ENCODE data around the gene SYT7.

Gene SYT7

GRCh38 chr11:61555051-61555969 is 25.6 kb downstream of the SYT7 start:
- no peak for DNase-seq (ENCODE audit: low read depth, low spot score)

DNA sequence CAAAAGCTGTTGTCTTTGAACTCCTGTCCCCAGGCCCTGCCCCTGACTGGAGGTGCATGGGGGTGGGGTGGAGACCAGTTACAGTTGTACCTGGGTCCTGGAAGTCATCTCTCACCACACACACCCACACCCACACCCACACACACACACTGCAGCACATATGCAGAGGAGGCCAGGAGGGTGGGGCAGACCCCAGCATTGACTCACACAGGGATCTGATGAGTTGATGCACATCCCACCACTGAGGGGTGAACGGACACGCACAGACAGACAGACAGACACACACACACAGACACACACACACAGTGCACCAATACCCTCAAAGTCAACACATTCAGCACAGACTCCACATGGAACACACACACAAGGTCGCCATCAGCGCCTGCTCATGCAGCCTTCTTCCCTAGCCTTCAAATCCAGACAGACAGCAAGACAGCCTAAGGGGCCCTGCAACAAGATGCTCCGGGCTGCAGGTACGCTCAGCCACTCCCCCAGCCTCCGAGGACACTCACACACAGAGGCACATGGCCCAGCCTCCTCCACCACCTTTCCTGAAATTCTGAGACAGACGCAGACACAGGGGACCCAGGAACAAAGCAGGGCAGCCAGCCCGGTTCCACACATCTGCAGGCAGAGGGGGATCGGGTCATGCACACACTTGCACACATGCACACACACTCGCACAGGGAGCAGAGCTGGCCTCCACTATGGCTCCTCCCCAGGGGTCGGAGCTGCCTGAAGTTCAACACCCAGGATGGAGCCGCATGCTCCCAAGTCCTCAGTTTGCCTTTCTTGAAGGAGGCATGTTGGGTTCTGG is 26.5 kb downstream of the SYT7 start:
- no peak for DNase-seq (ENCODE audit: low read depth, low spot score)

GRCh38 chr11:61553373-61554171 is 27.3 kb downstream of the SYT7 start:
- no peak for DNase-seq (ENCODE audit: low read depth, low spot score)

DNA sequence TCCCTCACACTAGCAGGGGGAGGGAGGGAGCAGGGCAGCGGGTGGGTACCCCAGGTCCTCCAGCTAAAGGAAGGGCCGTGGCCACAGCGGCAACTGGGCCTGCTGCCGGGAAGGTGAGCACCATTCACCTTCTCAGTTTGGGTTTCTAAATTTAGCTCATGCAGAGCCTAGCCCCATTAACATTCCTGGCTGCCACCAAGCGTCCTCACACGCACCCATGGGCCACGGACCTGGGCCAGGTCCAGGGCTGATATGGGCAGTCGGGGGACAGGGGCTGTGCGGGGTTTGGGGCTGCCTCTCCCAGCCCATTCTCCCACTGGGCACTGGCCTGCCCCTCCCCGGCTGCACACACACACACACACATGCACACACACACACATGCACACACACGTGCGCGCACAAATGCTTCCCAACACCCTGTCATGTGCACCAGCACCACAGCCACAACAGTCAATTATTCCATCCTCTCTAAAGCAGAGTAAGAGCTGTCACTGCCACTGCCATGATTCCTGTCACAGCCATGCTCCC is 28.7 kb downstream of the SYT7 start:
- no peak for DNase-seq (ENCODE audit: low read depth, low spot score)

- no peak for DNase-seq (ENCODE audit: low read depth, low spot score)
Measured at GRCh38 chr11:61551634-61552033, 29.2 kb downstream of the SYT7 start.

GRCh38 chr11:61550665-61551227 is 30.1 kb downstream of the SYT7 start:
- DNase-seq (ENCODE audit: low read depth, low spot score), result no peak

- no peak for DNase-seq (ENCODE audit: low read depth, low spot score)
Measured at GRCh38 chr11:61549662-61550568, 31.0 kb downstream of the SYT7 start.

DNA sequence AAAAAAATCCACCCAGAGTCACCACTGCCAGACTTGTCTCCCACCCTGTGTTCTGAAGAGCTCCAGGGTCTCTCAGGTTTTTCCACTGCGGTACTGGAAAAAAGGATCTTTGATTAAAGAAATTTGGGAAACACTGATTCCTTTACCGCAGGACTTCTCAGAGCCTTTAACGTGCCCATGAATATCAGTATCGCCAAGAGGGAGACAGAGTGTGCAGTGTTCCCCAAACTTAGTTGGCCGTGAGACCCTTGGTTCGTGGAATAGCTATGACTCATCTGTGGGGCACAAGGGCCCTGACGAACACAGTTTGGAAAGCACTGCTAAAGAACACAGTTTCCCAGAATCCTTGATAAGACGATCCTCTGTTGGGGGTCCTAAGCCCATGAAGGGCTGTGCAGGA is 31.7 kb downstream of the SYT7 start:
- no peak for DNase-seq (ENCODE audit: low read depth, low spot score)

- DNase-seq (ENCODE audit: low read depth, low spot score), result no peak
Measured at GRCh38 chr11:61547246-61547645, 33.6 kb downstream of the SYT7 start.

GRCh38 chr11:61546663-61547062 is 34.2 kb downstream of the SYT7 start:
- no peak for DNase-seq (ENCODE audit: low read depth, low spot score)

GRCh38 chr11:61545921-61546320 is 35.0 kb downstream of the SYT7 start:
- DNase-seq (ENCODE audit: low read depth, low spot score), result no peak

- DNase-seq (ENCODE audit: low read depth, low spot score), result no peak
Measured at GRCh38 chr11:61545341-61545740, 35.5 kb downstream of the SYT7 start.

GRCh38 chr11:61544466-61544865 is 36.4 kb downstream of the SYT7 start:
- DNase-seq (ENCODE audit: low read depth, low spot score), result no peak

DNA sequence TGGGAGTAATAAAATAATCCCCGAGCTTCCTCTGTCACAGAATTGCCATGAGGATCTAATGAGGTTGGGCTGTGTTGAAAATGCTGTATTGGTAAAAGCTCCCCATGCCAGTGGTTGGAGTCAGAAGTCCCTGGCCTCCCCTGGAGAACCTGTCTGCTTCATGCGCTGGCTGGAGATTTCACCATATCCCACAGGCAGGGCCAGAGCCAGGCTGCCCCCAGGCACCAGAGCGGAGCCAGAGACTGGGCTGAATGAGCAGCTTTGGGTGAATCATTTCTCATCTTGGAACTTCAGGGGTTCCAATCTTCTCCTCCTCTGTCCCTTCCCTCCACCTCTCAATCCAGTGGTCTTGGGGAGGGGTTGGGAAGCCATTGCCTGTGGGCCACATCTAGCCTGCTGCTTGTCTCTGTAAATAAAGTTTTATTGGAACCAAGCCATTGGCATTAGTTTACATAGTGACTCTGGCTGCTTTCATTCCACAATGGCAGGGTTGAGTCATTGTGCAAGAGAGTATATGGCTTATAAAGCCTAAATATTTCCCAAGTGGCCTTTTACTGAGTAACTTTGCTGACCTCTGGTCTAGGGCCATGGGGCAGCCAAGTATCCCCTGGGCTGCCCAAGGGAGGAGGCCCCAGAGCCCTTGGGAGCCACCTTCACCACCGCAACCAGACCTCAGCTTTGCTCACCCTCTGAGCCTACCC is 37.1 kb downstream of the SYT7 start:
- no peak for DNase-seq (ENCODE audit: low read depth, low spot score)

DNA sequence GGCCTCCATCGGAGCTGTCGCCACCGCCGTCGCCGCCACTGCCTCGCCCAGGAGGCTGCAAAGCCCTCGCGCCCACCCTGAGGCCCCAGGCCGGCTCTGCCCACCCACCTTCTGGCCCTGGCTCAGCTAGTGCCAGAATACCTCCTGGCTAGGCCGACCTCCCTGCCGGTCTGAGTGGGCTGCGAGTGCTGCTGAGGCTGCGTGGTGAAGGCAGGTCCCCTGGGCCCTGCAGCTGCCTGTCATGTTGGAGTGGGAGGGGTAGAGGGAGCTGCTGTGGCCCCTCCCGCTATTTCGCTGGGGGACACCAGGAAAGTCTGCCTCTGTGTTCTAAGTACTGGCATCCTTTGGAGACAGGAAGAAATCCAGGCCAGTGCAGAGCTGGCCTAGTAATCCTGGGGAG is 38.2 kb downstream of the SYT7 start:
- DNase-seq (ENCODE audit: low read depth, low spot score), result no peak

DNA sequence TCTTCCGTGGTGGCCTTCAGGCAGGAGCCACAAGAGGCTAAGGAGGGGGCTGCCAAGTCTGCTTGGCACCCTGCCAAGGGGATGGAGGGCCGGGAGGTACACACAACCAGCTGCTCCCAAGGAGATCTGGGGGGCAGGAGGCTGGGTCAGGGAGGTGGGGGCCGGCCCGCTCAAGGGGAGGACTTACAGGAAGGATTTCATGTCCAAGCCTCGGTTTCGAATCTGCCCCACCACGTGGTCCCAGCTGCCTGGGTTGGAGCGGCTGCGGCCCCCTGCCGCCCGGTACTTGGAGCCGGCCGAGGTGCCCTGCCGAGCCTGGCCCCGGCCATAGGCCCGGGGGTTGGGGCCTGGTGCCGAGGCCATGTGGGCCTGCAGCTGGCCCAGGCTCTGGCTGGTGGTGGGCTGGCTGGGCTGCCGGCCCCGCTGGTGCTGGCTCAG is 38.8 kb downstream of the SYT7 start:
- DNase-seq (ENCODE audit: low read depth, low spot score), result no peak

DNA sequence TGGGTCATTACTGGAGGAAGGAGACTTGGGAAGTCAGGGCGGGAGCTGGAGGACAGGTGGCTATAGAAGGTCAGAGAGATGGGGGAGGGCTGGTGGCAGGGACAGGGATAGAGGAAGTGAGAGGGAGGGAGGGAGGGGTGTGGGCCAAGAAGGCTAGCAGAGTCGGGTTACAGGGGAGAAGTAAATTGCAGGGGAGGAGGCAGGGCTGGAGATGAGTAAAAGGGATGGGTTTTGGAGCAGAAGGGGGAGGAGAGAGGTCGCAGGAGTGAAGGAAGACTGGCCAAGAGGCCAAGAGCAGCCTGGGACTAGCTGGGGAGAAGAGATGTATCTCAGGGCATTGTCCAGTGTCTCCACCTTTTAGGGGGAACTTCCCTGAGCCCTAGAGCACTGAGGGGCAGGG is 39.3 kb downstream of the SYT7 start:
- no peak for DNase-seq (ENCODE audit: low read depth, low spot score)

- no peak for DNase-seq (ENCODE audit: low read depth, low spot score)
Measured at GRCh38 chr11:61540528-61540927, 40.3 kb downstream of the SYT7 start.

DNA sequence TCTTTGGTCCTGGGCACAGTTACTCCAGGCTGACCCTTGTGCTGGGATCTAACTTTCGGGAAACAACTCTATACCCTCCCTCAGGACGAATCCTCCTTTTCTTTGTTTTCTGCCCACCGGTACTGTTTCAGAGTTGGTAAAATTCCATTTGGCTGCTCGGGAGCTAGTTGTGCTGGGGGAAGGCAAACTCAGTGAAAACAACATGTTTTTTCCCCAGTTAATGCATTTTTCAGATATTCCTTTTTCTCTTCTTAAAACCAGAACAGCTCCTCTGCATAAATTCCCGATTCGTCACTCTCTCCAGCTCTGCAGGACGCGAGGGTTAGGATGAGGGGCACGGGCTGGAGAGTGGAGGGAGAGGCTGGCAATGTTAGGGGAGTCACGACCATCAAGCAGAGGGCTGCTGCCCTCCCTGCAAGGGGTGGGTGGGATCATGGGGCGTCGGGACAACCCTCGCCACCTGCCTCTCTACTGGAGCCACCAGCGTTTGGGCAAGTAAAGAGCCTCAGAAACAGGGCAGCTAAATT is 41.0 kb downstream of the SYT7 start:
- no peak for DNase-seq (ENCODE audit: low read depth, low spot score)

Data from smooth muscle cell of the brain vasculature (primary cell).